GM21576 (cell line): ENCODE data around the gene NTNG1.

Experiments used
- ATAC-seq: cut with Tn5 transposase; IDR thresholded peaks from one replicate; pipeline ENCODE4 v1.9.1; 2021; ENCODE audit warnings: mild to moderate bottlenecking, moderate library complexity; ENCODE audit not compliant: unreplicated experiment

NTNG1 gene

DNA sequence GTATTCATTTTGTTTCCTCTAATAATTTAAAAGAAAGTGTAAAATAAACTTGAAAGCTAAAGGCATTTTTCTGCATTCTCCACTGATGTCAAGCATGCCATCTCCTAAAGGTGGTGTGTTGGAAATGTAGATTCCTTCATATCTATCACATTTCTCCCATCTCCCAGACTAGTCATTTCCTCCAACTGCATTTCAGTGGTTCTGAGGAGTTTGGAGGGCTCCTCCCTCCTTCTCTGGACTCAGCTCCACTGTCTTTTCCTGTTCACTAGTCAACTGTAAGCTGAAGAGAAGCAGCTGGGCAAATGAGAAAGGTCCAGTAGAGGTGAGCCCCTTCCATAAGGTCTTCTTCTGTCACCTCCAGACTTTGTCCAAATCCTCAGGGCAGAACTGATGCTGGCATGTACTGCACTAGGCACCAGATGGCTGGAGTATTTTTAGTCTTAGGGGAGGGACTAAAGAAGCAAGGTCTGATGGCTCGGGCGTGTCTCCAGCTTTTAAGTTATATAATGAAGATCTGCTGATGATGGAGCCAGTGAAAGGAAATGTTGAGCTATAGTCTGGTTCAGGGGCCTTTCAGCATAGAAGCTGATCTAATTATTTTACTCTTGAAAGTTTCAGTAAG is 186.1 kb downstream of the NTNG1 start:
- ATAC-seq: no peak

GRCh38 chr1:107327446-107327845 is 186.6 kb downstream of the NTNG1 start:
- ATAC-seq: no peak

DNA sequence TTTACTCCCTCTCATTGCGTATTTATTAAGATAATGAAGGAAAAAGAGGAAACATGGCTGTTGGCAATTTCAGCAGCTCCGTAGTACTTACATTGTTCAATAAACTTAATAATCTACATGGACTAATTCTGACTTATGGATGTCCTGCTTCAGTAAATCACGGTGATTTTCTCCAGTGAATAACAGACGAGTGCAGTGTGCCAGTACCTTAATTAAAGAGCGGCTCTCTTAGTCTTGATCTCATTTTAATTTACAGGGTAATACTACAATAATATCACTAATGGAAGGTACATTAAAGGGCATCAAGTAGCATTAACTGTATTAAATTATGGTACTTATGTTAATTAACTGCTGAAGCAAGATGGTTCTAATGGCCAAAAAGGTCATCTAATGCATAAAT is 187.2 kb downstream of the NTNG1 start:
- ATAC-seq: no peak

DNA sequence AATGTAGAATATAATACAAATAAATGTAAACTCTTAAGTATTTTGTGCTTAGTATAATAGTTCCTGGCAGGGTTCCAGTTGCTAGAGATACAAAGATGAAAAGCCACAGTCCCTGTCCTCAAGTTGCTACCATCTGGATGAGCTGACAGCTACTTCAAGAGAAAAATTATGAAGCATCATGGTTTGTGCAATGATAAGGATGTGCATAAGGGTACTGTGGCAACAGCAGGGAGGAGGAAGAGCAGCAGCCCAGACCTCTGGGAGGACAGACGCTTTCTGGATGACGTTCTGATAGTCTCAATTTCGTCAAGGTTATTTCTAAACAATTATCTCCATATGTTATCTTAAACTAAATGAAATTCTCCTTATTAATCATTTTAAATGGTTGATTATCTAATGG is 198.9 kb downstream of the NTNG1 start:
- ATAC-seq: no peak

GRCh38 chr1:107342316-107342715 is 201.5 kb downstream of the NTNG1 start:
- ATAC-seq: no peak

- no peak for ATAC-seq
These were observed 201.9 kb downstream of the NTNG1 start for GRCh38 chr1:107342768-107343167.

DNA sequence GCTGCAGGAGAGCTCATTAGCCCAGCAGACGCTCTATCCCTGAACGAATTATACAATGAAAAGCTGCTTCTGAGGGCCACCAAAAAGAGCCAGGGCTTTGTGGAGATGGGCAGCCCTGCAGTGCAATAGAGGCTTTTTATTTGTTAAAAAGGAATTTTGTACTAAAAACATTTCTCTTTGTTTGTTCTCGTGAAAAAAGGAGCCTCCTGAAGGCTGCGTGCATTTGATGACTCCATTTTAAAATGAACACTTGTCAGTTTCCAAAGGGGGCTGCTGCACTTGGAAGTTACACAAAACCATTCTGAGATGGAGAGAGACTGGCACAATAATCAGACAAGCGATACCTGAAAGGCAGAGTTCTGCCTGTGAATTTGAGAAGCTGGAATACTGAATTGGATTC is 202.8 kb downstream of the NTNG1 start:
- ATAC-seq: no peak

DNA sequence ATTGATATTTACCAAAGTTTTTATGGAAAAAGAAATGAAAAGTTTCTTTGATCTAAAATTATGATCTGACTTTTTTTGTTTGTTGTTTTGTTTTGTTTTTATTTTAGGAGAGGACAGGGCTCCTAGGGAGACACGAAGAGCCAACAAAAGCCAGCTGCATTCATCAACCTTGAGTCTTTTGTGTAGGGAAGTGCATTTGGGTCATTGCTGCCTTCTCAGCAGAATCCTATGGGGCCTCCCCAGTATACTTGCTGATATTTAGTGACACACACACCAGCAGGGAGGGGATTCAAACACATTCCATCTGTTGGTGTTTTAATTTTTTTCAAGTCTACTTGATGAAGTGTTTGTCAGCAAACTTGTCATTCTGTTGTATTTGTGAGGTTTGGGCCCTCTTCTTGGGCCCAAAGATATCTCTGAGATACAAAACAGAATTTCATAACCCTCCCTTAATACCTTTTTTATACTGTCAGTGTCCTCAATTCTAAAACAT is 203.5 kb downstream of the NTNG1 start:
- no peak for ATAC-seq

- no peak for ATAC-seq
These were observed 204.0 kb downstream of the NTNG1 start for GRCh38 chr1:107344836-107345235.

- no peak for ATAC-seq
These were observed 212.0 kb downstream of the NTNG1 start for GRCh38 chr1:107352850-107353249.

GRCh38 chr1:107357376-107357775 is 216.5 kb downstream of the NTNG1 start:
- ATAC-seq: no peak

DNA sequence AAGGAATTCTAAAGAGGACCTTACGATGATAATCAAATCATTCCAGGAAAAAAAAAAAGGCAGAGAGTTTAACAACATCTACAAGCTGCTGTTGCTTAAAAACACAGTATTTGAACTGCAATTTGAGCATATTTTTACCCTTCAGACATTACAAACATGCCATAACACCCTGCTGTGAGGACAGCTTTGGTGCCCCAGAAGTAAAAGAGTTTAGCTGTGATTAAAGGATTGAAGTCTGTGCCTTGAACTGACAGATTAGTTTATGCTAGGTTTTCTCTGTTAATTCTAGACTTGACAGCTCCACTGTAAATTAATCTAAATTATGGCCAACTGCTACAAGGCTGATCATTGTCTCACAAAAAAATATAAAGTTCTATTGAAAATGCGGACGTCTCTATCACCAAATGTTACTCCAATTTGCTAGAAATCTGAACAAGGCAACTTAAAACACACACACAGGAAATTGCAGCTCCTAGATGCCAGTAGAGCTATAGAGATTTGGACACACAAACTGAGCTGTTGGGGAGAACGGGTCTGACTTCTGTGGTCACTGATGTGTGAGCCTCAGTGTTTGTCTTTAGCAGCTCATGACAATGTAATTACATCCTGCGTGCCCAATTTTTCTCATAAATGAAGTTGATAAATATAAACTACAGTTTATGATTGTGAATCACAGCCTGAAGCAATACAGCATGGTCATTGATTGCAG is 217.9 kb downstream of the NTNG1 start:
- ATAC-seq: no peak

DNA sequence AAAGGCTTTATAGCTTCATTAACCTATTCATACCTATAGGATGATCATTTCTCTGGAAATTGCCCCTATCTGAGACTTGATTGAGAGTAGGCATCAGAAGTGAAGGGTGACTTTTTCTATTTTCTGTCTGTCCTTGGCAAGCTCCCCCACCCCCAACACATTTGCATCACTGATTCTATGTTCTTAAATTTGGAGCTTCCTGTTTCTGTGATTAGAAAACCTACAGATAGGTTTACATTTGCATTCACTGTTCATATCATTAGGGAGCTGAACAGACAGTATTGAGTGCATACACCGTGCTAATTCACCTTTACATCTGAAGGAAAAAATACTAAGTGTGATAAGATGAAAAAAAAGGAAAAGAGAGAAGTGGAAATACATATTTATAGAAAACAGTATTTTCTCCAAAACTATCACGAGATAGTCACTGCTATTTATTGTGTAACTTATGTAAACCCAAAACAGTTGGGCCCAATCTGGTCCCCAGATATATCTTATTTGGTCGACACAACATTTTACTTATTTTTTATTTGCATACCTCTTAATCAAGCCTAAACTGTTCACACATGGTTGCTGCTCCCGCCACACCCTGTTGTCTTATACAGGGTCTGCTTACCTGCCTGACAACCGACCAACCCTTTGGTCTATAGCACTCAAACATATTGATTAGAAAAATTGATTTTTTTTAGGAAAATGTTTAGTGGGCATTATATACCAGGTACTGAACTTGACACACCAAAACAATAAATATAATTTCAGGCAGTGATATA is 218.8 kb downstream of the NTNG1 start:
- peak; percentile 48 for ATAC-seq

DNA sequence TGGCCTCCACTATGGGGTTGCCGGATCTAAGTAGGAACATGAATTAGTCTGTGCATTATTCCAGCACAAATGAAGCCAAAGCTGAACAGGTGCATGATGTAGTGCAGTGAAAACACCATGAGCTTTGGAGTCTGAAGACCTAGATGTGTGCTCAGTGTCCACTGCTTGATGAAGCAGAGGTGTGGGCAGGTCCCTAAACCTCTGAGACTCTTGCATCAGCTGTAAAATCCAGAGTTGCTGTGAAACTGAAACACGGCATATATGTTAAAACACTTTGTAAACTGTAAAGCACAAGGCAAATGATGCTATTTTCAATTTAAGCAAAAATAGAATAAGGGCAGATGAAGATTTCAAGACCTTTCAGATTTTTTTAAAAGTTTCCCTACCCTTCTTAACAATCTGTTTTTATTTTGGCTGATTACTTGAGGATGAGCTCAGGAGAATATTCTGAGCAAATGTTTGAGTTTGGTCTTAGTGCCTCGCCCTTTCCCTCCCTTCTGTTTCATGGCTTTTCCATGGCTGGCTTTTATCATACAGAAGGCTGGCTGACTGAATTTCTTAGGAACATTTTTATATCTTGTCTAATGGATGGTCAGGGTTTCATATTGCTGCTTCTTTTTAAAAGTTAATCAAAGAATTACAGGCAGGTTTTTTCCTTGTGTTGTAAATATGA is 221.8 kb downstream of the NTNG1 start:
- peak; percentile 76 for ATAC-seq

- no peak for ATAC-seq
These were observed 222.3 kb downstream of the NTNG1 start for GRCh38 chr1:107363154-107363553.

GRCh38 chr1:107365527-107366240 is 224.8 kb downstream of the NTNG1 start:
- no peak for ATAC-seq

GRCh38 chr1:107378426-107378825 is 237.6 kb downstream of the NTNG1 start:
- ATAC-seq: no peak

DNA sequence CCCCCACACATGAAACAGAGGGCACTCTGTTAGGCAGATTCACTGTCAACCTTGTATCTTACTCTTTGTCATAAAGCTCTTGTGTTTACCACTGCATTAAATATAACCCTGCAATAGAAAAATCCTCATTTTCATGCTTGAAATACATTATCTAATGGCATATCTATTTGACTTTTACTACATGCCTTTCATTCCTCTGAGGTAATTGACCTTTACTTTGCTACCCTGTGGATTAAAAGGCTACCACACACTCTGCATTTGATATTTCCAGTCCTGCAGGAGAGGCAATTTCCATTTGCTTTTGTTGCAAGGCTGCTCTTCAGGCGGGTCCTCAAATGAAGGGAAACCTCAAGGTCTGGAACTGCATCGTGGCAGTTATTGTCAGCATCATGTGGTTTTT is 238.0 kb downstream of the NTNG1 start:
- ATAC-seq: no peak

DNA sequence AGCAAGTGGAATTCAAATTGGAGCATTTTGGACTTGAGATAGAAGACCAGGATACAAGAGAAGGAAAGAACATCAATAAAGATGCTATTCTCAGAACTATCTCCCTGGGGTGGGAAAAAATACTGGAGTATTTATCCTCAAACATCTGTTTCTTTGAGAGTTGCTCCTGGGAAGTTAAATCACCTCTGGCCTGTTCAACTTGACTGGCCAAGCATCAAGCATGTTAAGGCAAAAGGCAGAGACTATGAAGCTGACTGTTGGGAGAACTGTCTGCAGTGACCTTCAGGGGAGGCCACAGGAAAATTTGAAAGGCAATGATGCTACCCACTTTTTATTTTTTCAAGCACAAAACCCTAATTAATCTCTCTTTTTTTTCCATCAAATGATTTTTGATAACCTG is 239.0 kb downstream of the NTNG1 start:
- no peak for ATAC-seq
